HEK293 (cell line): ENCODE measurements around the gene IST1.

ENCODE experiments used
- AEBP2 ChIP-seq: fragments of 450-650 bp; formaldehyde crosslinking; IDR thresholded peaks from 2 replicates; pipeline ENCODE4 v1.5.1; 2016; ENCODE audit warnings: missing biosample characterization, missing genetic modification characterization, borderline replicate concordance
- BCL11B ChIP-seq: fragments of 450-650 bp; formaldehyde crosslinking; IDR thresholded peaks from 2 replicates; pipeline ENCODE4 v1.5.1; 2016; ENCODE audit warnings: low read depth, missing biosample characterization, missing genetic modification characterization
- KLF9 ChIP-seq: fragments of 450-650 bp; formaldehyde crosslinking; IDR thresholded peaks from 2 replicates; pipeline ENCODE4 v1.5.1; 2016; ENCODE audit warnings: missing biosample characterization, missing genetic modification characterization, low read depth
- MYNN ChIP-seq: fragments of 450-650 bp; formaldehyde crosslinking; IDR thresholded peaks from 2 replicates; pipeline ENCODE4 v1.5.1; 2016; ENCODE audit warnings: missing biosample characterization, missing genetic modification characterization, borderline replicate concordance
- OSR2 ChIP-seq: fragments of 450-650 bp; formaldehyde crosslinking; IDR thresholded peaks from 2 replicates; pipeline ENCODE4 v1.5.1; 2016; ENCODE audit warnings: missing biosample characterization, missing genetic modification characterization
- REST ChIP-seq: fragments of 450-650 bp; formaldehyde crosslinking; IDR thresholded peaks from 2 replicates; pipeline ENCODE4 v1.5.1; 2016; ENCODE audit warnings: missing biosample characterization, missing genetic modification characterization
- SCRT2 ChIP-seq: fragments of 450-650 bp; formaldehyde crosslinking; IDR thresholded peaks from 2 replicates; pipeline ENCODE4 v1.5.1; 2016; ENCODE audit warnings: missing biosample characterization, missing genetic modification characterization
- SP3 ChIP-seq: fragments of 450-650 bp; formaldehyde crosslinking; IDR thresholded peaks from 2 replicates; pipeline ENCODE4 v1.5.1; 2016; ENCODE audit warnings: missing biosample characterization, missing genetic modification characterization
- TCF7L2 ChIP-seq: IDR thresholded peaks from 2 replicates; pipeline ENCODE4 v1.6.1; 2011; ENCODE audit warnings: low read depth, mild to moderate bottlenecking, inconsistent platforms, low read length, moderate library complexity, borderline replicate concordance
- TSHZ1 ChIP-seq: fragments of 450-650 bp; formaldehyde crosslinking; IDR thresholded peaks from 2 replicates; pipeline ENCODE4 v1.5.1; 2016; ENCODE audit warnings: missing biosample characterization, missing genetic modification characterization, borderline replicate concordance
- ZBTB20 ChIP-seq: fragments of 450-650 bp; formaldehyde crosslinking; IDR thresholded peaks from 2 replicates; pipeline ENCODE4 v1.5.1; 2016; ENCODE audit warnings: missing biosample characterization, missing genetic modification characterization
- ZBTB44 ChIP-seq: fragments of 450-650 bp; IDR thresholded peaks from 2 replicates; pipeline ENCODE4 v1.5.1; 2018; ENCODE audit warnings: missing biosample characterization, mild to moderate bottlenecking, missing genetic modification characterization
- ZFP69B ChIP-seq: fragments of 450-650 bp; formaldehyde crosslinking; IDR thresholded peaks from 2 replicates; pipeline ENCODE4 v1.5.1; 2016; ENCODE audit warnings: missing biosample characterization, missing genetic modification characterization
- ZNF2 ChIP-seq: fragments of 450-650 bp; formaldehyde crosslinking; IDR thresholded peaks from 2 replicates; pipeline ENCODE4 v1.5.1; 2016; ENCODE audit warnings: missing biosample characterization, missing genetic modification characterization
- ZNF433 ChIP-seq: fragments of 450-650 bp; formaldehyde crosslinking; IDR thresholded peaks from 2 replicates; pipeline ENCODE4 v1.5.1; 2016; ENCODE audit warnings: missing biosample characterization, missing genetic modification characterization, low read depth
- ZNF521 ChIP-seq: fragments of 450-650 bp; formaldehyde crosslinking; IDR thresholded peaks from 2 replicates; pipeline ENCODE4 v1.5.1; 2017; ENCODE audit warnings: missing biosample characterization, mild to moderate bottlenecking, missing genetic modification characterization
- ZNF660 ChIP-seq: fragments of 450-650 bp; IDR thresholded peaks from 2 replicates; pipeline ENCODE4 v1.5.1; 2018; ENCODE audit warnings: missing biosample characterization, mild to moderate bottlenecking, missing genetic modification characterization
- ZNF701 ChIP-seq: fragments of 450-650 bp; formaldehyde crosslinking; IDR thresholded peaks from 2 replicates; pipeline ENCODE4 v1.5.1; 2016; ENCODE audit warnings: missing biosample characterization, missing genetic modification characterization
- ZNF843 ChIP-seq: fragments of 450-650 bp; formaldehyde crosslinking; IDR thresholded peaks from 2 replicates; pipeline ENCODE4 v1.5.1; 2016; ENCODE audit warnings: missing biosample characterization, missing genetic modification characterization
- TF ChIP-seq, protein P1 (sequence below): fragments of 450-650 bp; formaldehyde crosslinking; IDR thresholded peaks from 2 replicates; pipeline ENCODE4 v1.5.0; 2017; ENCODE audit warnings: missing biosample characterization, missing genetic modification characterization, borderline replicate concordance
- TF ChIP-seq, protein P2 (sequence below): fragments of 450-650 bp; formaldehyde crosslinking; IDR thresholded peaks from 2 replicates; pipeline ENCODE4 v1.5.1; 2016; ENCODE audit warnings: missing biosample characterization, missing genetic modification characterization
- TF ChIP-seq, protein P3 (sequence below): fragments of 450-650 bp; formaldehyde crosslinking; IDR thresholded peaks from 2 replicates; pipeline ENCODE4 v1.5.1; 2016; ENCODE audit warnings: missing biosample characterization, missing genetic modification characterization, low read depth

IST1 gene

GRCh38 chr16:71848622-71849021 is 46.7 kb upstream of the IST1 start (continued):
- TF ChIP-seq AEBP2 (tag by site-specific recombination) (no peak), SCRT2 (tag by site-specific recombination) (no peak), ZBTB20 (tag by site-specific recombination) (no peak), ZNF433 (no peak), MYNN (tag by site-specific recombination) (no peak), KLF9 (tag by site-specific recombination) (0 out of 2 replicates have a peak, but pooled peaks have one; percentile 10), ZNF521 (tag by site-specific recombination) (no peak), TCF7L2 (no peak), ZFP69B (tag by site-specific recombination) (no peak), SP3 (tag by site-specific recombination) (peak; percentile 27; the same call in 1 of the 2 replicates), ZNF660 (tag by site-specific recombination) (peak; percentile 46; the same call in 1 of the 2 replicates), TSHZ1 (no peak), ZNF843 (tag by site-specific recombination) (no peak), BCL11B (no peak), ZNF701 (tag by site-specific recombination) (no peak), OSR2 (tag by site-specific recombination) (no peak), ZNF2 (tag by site-specific recombination) (no peak), ZBTB44 (tag by site-specific recombination) (no peak), REST (tag by site-specific recombination) (no peak)
- TF ChIP-seq, protein P1, sequence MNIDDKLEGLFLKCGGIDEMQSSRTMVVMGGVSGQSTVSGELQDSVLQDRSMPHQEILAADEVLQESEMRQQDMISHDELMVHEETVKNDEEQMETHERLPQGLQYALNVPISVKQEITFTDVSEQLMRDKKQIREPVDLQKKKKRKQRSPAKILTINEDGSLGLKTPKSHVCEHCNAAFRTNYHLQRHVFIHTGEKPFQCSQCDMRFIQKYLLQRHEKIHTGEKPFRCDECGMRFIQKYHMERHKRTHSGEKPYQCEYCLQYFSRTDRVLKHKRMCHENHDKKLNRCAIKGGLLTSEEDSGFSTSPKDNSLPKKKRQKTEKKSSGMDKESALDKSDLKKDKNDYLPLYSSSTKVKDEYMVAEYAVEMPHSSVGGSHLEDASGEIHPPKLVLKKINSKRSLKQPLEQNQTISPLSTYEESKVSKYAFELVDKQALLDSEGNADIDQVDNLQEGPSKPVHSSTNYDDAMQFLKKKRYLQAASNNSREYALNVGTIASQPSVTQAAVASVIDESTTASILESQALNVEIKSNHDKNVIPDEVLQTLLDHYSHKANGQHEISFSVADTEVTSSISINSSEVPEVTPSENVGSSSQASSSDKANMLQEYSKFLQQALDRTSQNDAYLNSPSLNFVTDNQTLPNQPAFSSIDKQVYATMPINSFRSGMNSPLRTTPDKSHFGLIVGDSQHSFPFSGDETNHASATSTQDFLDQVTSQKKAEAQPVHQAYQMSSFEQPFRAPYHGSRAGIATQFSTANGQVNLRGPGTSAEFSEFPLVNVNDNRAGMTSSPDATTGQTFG (tag by site-specific recombination) = no peak
- TF ChIP-seq, protein P2, sequence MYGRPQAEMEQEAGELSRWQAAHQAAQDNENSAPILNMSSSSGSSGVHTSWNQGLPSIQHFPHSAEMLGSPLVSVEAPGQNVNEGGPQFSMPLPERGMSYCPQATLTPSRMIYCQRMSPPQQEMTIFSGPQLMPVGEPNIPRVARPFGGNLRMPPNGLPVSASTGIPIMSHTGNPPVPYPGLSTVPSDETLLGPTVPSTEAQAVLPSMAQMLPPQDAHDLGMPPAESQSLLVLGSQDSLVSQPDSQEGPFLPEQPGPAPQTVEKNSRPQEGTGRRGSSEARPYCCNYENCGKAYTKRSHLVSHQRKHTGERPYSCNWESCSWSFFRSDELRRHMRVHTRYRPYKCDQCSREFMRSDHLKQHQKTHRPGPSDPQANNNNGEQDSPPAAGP = 0 out of 2 replicates have a peak, but pooled peaks have one; percentile 25
- TF ChIP-seq, protein P3, sequence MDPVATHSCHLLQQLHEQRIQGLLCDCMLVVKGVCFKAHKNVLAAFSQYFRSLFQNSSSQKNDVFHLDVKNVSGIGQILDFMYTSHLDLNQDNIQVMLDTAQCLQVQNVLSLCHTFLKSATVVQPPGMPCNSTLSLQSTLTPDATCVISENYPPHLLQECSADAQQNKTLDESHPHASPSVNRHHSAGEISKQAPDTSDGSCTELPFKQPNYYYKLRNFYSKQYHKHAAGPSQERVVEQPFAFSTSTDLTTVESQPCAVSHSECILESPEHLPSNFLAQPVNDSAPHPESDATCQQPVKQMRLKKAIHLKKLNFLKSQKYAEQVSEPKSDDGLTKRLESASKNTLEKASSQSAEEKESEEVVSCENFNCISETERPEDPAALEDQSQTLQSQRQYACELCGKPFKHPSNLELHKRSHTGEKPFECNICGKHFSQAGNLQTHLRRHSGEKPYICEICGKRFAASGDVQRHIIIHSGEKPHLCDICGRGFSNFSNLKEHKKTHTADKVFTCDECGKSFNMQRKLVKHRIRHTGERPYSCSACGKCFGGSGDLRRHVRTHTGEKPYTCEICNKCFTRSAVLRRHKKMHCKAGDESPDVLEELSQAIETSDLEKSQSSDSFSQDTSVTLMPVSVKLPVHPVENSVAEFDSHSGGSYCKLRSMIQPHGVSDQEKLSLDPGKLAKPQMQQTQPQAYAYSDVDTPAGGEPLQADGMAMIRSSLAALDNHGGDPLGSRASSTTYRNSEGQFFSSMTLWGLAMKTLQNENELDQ = no peak
